ENCODE measurements around the gene EIF2AK3. TPM values are rescaled to one million over a fixed set of nuclear protein-coding genes. Genes with fewer than 3 reads are reported as not detected.
"Not testable (repeated sequence)": the region's sequence is repeated elsewhere in the genome, so short reads cannot be mapped to it uniquely, and the experiment has no call there.

The EIF2AK3 gene
- total RNA-seq, 4 donors from 2014 or later = 6.4 to 52.7 (median 19.9) TPM

DNA sequence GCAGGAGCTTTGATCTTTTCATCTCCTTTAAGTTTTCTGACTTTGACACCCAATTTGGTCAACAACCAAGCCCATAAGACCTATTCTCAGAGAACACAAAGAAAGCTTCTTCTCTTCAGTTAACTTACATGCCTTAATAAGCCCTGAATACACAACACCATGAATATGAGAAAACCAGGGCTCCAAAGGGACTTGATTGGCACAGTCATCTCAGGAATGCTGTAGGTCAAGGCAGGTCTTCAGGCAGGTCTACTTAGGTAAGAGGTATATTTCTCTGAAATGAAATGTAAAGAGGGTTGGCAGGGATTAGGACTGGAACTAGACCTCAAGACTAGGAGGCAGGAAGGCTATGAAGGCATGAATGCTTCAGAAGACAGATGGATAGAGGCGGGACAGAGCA lies 24.4 kb upstream of the EIF2AK3 start:
- no peak for DNase-seq
- Histone ChIP-seq H3K9me3 (no peaks in the 10 kb centered on the region), H3K4me3 (no peak overlapping the region), H3K36me3 (no peaks in the 10 kb centered on the region), H3K4me1 (no peaks in the 10 kb centered on the region), H3K27ac (no peak overlapping the region), H3K27me3 (no peaks in the 10 kb centered on the region)
- TF ChIP-seq POLR2A (IDR thresholded peaks at IDR 0.05) = no peak
- TF ChIP-seq, protein P1, sequence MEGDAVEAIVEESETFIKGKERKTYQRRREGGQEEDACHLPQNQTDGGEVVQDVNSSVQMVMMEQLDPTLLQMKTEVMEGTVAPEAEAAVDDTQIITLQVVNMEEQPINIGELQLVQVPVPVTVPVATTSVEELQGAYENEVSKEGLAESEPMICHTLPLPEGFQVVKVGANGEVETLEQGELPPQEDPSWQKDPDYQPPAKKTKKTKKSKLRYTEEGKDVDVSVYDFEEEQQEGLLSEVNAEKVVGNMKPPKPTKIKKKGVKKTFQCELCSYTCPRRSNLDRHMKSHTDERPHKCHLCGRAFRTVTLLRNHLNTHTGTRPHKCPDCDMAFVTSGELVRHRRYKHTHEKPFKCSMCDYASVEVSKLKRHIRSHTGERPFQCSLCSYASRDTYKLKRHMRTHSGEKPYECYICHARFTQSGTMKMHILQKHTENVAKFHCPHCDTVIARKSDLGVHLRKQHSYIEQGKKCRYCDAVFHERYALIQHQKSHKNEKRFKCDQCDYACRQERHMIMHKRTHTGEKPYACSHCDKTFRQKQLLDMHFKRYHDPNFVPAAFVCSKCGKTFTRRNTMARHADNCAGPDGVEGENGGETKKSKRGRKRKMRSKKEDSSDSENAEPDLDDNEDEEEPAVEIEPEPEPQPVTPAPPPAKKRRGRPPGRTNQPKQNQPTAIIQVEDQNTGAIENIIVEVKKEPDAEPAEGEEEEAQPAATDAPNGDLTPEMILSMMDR (IDR thresholded peaks at IDR 0.05) = no peak
- intact Hi-C loops (cut with DNase I; ENCODE audit: low total_unique reads) = no loop called here

DNA sequence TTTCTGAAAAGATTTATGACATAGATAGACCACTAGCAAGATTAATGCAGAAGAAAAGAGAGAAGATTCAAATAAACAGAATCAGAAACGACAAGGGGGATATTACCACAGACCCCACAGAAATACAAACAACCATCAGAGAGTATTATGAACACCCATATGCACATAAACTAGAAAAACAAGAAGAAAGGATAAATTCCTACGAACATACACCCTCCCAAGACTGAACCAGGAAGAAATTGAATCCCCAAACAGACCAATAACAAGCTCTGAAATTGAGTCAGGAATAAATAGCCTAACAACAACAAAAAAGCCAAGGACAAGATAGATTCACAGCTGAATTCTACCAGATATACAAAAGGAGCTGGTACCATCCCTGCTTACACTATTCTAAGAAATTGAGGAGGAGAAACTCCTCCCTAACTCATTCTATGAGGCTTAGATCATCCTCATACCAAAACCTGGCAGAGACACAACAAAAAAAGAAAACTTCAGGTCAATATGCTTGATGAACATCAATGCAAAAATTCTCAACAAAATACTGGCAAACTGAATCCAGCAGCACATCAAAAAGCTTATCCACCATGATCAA lies 18.1 kb upstream of the EIF2AK3 start:
- DNase-seq; H3K27me3 ChIP-seq; H3K36me3 ChIP-seq; H3K27ac ChIP-seq; H3K4me3 ChIP-seq; intact Hi-C loops (cut with DNase I; ENCODE audit: low total_unique reads); H3K4me1 ChIP-seq; H3K9me3 ChIP-seq: not testable (repeated sequence)

DNA sequence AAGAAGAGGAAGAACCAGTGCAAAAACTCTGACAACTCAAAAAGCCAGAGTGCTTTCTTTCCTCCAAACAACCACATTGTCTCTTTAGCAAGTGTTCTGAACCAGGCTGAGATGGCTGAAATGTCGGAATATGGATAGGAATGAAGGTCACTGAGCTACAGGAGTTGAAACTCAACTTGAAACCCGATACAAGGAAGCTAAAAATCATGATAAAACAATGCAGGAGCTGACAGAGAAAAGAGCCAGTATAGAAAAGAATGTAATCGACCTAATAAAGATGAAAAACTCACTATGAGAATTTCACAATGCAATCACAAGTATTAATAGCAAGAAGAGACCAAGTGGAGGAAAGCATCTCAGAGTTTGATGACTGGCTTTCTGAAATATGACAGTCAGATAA lies 15.0 kb upstream of the EIF2AK3 start:
- no peak for TF ChIP-seq POLR2A (IDR thresholded peaks at IDR 0.05)
- TF ChIP-seq, protein P1 (IDR thresholded peaks at IDR 0.05) = no peak
- intact Hi-C loops (cut with DNase I; ENCODE audit: low total_unique reads) = no loop called here
- DNase-seq = no peak
- H3K27me3 ChIP-seq = no peaks in the 10 kb centered on the region
- no peak overlapping the region for H3K4me3 ChIP-seq
- H3K27ac ChIP-seq = no peak overlapping the region
- no peaks in the 10 kb centered on the region for H3K4me1 ChIP-seq
- no peaks in the 10 kb centered on the region for H3K9me3 ChIP-seq
- no peaks in the 10 kb centered on the region for H3K36me3 ChIP-seq

DNA sequence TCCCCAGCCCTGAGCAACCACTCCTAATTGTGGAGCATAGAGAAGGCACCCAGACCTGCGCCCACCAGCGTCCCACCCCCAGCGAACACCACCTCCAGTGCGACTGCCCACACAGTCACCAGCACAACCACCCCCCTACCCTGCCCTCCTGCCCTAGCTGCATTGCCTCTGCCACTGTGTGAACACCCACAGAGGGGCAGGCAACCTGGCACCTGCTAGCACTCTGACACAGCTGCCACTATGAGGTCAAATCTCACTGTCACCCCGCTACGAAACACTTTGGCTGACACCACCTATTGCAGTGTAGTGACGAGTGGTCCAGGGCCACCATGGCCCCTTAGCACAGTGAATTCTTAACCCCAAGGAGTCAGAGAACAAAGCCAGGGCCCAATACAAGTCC lies 14.1 kb upstream of the EIF2AK3 start:
- intact Hi-C loops (cut with DNase I; ENCODE audit: low total_unique reads) = no loop called here
- no peak for DNase-seq
- Histone ChIP-seq H3K9me3 (no peaks in the 10 kb centered on the region), H3K36me3 (no peaks in the 10 kb centered on the region), H3K4me1 (no peaks in the 10 kb centered on the region), H3K27ac (no peak overlapping the region), H3K27me3 (no peaks in the 10 kb centered on the region), H3K4me3 (no peak overlapping the region)
- TF ChIP-seq, protein P1 (IDR thresholded peaks at IDR 0.05) = no peak
- TF ChIP-seq POLR2A (IDR thresholded peaks at IDR 0.05) = no peak

DNA sequence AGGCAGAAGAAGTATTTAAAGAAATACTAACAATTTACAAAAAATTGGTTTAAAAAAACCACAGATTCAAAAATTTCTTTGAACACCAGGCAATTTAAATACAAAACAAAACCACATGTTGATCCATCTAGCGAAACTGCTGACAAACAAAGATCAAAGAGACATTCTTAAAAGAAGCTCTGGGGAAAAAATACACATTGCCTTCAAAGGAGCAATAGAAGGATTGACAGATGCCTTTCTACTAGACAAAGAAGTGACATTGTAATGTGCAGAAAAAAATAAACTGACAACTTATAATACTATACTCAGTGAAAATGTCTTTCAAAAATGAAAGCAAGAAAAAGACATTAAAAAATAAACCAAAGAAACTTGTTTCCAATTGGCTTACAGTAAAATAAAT lies 12.6 kb upstream of the EIF2AK3 start:
- no peaks in the 10 kb centered on the region for H3K4me1 ChIP-seq
- no peak overlapping the region for H3K4me3 ChIP-seq
- no peaks in the 10 kb centered on the region for H3K27me3 ChIP-seq
- intact Hi-C loops (cut with DNase I; ENCODE audit: low total_unique reads) = no loop called here
- H3K27ac ChIP-seq = no peak overlapping the region
- DNase-seq = no peak
- no peaks in the 10 kb centered on the region for H3K9me3 ChIP-seq
- no peak for TF ChIP-seq POLR2A (IDR thresholded peaks at IDR 0.05)
- TF ChIP-seq, protein P1 (IDR thresholded peaks at IDR 0.05) = no peak
- H3K36me3 ChIP-seq = no peaks in the 10 kb centered on the region

DNA sequence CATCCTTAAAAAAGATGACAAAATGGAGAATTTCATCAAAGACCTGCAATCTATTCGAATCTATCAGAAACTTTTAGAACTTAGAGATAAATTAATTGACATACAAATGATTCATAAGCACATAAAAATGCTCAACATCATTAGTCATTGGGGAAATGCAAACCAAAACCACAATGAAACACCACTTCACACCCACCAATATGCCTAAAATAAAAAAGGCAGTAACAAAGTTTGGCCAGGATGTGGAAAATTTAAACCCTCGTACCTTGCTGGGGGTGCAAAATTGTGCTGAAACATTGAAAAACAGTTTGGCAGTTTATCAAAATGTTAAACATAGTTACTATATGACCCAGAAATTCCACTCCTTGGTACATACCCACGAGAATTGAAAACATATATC lies 11.5 kb upstream of the EIF2AK3 start:
- no peak for DNase-seq
- H3K27ac ChIP-seq = no peak overlapping the region
- H3K9me3 ChIP-seq = no peaks in the 10 kb centered on the region
- H3K27me3 ChIP-seq = no peaks in the 10 kb centered on the region
- no peaks in the 10 kb centered on the region for H3K36me3 ChIP-seq
- no peak overlapping the region for H3K4me3 ChIP-seq
- intact Hi-C loops (cut with DNase I; ENCODE audit: low total_unique reads) = no loop called here
- TF ChIP-seq, protein P1 (IDR thresholded peaks at IDR 0.05) = no peak
- no peak for TF ChIP-seq POLR2A (IDR thresholded peaks at IDR 0.05)
- H3K4me1 ChIP-seq = no peaks in the 10 kb centered on the region

All from uterus (tissue), 4 donors.